Lung (tissue), 12 donors: ENCODE data around the gene ARHGAP10. TPM values are rescaled to one million over a fixed set of nuclear protein-coding genes. Genes with fewer than 3 reads are reported as not detected.

Experiments
- ATAC-seq: fragments of 200-7000 bp; cut with Tn5 transposase; one replicate; pipeline ENCODE4 v1.9.1; 2020; ENCODE audit warnings: moderate number of reproducible peaks; ENCODE audit not compliant: insufficient read depth, low FRiP score
- DNase-seq, 3 donors: peaks; one replicate each; pipeline ENCODE4 v3.0.0-alpha.2; 2013 to 2017
- H3K27ac ChIP-seq, 2 donors: one replicate each; pipeline ENCODE4 v1.5.1; 2013; ENCODE audit warnings: mild to moderate bottlenecking in 2 of 2, moderate library complexity in 2 of 2, control low read depth in 1 of 2, inconsistent platforms in 1 of 2, low read depth in 1 of 2, low read length in 1 of 2
- H3K27me3 ChIP-seq, 3 donors: one replicate each; pipeline ENCODE4 v1.5.1; 2013; ENCODE audit warnings: low read length in 2 of 3; ENCODE audit not compliant: control insufficient read depth in 3 of 3, insufficient read depth in 3 of 3
- H3K36me3 ChIP-seq, 4 donors: one replicate each; pipeline ENCODE4 v1.5.1; 2013; ENCODE audit warnings: low read length in 4 of 4, mild to moderate bottlenecking in 1 of 4, moderate library complexity in 1 of 4; ENCODE audit not compliant: control insufficient read depth in 4 of 4, insufficient read depth in 4 of 4
- H3K4me1 ChIP-seq, 5 donors: one replicate each; pipeline ENCODE4 v1.5.1; 2013; ENCODE audit warnings: low read length in 5 of 5, mild to moderate bottlenecking in 2 of 5, moderate library complexity in 1 of 5; ENCODE audit not compliant: control insufficient read depth in 5 of 5, insufficient read depth in 5 of 5
- H3K4me3 ChIP-seq: one replicate; pipeline ENCODE4 v1.5.1; 2013; ENCODE audit warnings: mild to moderate bottlenecking, control low read depth, moderate library complexity
- H3K9ac ChIP-seq, 2 donors: one replicate each; pipeline ENCODE4 v1.5.1; 2013; ENCODE audit warnings: low read length in 2 of 2, control low read depth in 1 of 2; ENCODE audit not compliant: insufficient read depth in 1 of 2
- H3K9me3 ChIP-seq, 4 donors: one replicate each; pipeline ENCODE4 v1.5.1; 2013; ENCODE audit warnings: low read length in 3 of 4, mild to moderate bottlenecking in 1 of 4, moderate library complexity in 1 of 4; ENCODE audit not compliant: control insufficient read depth in 4 of 4, insufficient read depth in 3 of 4
- WGBS, 2 donors: extraction: QIAGEN DNeasy Blood & Tissue Kit; methylation state at CpG; one replicate each; pipeline ENCODE4 v1.1.7; 2013; 5-methylcytosine and 5-hydroxymethylcytosine counted together
- polyA plus RNA-seq, 2 donors: library from polyadenylated mRNA; stranded (reverse); fragments of 200-250 nt; gene quantifications; one replicate each; pipeline ENCODE4 v1.2.1, GENCODE V29; 2013
- total RNA-seq, 2 donors: library from RNA; depleted of rRNA in 1 of 2; stranded (reverse); fragments of >200 nt in 1 of 2; gene quantifications; one replicate each; pipeline ENCODE4 v1.2.1, GENCODE V29; 2014 to 2021
- TF ChIP-seq, protein P1 (sequence below): IDR thresholded peaks from 2 replicates; pipeline ENCODE4 v1.5.1; 2012; ENCODE audit warnings: mild to moderate bottlenecking; ENCODE audit errors: control extremely low read depth, extremely low read depth
- donor health status: control.
- donor health status: control.
- donor health status: Bipolar disorder and iron deficiency.
- donor health status: healthy.
- donor health status: DM: yes; HTN: yes; CAD: no.

ARHGAP10 gene
- total and polyA plus RNA-seq, 4 donors: 9.1 to 25.0 (median 17.5) TPM

DNA sequence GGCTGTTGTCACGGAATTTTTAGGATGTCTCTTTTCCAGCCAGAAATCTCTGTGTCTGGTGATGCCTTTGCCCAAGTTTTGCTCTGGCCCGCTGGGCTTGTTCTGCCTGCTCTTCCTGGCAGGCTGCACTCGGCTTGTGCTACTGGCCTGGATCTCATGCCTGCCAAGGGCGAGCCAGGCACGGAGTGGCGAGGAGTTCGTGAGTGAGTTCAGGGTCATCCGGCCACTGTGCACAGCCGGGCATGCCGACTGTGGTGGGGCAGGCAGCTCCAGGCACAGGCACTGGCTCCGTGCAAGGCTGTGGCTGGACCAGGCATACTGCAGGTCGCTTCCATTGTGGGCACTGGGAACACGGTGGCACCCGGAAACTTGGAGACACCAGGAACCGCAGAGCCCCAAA is 129.1 kb downstream of the ARHGAP10 start:
- 95 to 96% methylated on average over 15 of the region's 15 CpGs for WGBS, 2 donors
- TF ChIP-seq, protein P1, sequence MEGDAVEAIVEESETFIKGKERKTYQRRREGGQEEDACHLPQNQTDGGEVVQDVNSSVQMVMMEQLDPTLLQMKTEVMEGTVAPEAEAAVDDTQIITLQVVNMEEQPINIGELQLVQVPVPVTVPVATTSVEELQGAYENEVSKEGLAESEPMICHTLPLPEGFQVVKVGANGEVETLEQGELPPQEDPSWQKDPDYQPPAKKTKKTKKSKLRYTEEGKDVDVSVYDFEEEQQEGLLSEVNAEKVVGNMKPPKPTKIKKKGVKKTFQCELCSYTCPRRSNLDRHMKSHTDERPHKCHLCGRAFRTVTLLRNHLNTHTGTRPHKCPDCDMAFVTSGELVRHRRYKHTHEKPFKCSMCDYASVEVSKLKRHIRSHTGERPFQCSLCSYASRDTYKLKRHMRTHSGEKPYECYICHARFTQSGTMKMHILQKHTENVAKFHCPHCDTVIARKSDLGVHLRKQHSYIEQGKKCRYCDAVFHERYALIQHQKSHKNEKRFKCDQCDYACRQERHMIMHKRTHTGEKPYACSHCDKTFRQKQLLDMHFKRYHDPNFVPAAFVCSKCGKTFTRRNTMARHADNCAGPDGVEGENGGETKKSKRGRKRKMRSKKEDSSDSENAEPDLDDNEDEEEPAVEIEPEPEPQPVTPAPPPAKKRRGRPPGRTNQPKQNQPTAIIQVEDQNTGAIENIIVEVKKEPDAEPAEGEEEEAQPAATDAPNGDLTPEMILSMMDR: no peak
- Histone ChIP-seq H3K27me3 (no peaks in the 10 kb centered on the region), H3K4me3 (no peak overlapping the region), H3K9ac (no peak overlapping the region), H3K9me3 (peaks cover 0 to 2% (median 0%) of the 10 kb centered on the region in 4 donors), H3K4me1 (peaks cover 0 to 8% (median 0%) of the 10 kb centered on the region in 5 donors), H3K27ac (no peak overlapping the region), H3K36me3 (peaks cover 0 to 7% (median 5%) of the 10 kb centered on the region in 4 donors)
- no peak for DNase-seq
- ATAC-seq: no peak

DNA sequence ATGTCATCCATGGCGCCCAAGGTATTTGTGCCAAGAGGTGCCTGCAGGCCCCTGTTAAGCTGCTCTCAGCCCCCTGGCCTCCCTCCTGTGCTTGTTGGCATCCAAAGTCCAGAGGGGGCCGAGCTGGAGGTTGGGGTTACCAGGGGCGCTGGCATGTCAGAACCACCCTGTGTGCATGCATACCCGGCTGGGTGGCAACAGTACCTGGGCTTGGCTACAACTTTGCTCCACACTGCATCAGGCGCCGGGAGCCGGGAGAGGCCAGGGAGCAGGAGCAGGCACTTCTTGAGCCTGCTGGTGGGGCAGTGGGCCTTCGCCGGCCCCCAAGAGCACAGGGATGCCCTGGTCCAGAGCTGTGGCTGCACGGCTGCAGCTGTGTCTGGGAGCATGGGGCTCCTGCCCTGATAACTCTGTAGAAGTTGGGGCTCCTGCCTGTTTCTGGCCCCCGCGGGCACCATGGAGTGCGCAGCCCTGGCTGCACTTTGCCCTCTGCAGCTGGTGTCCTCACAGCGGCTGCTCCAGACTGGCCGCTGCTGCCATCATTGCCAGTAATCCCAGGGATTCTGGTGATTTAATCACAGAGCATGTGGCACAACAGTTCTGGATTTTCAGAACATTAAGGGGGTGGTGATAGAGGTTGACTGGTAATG is 130.3 kb downstream of the ARHGAP10 start:
- H3K27ac ChIP-seq: no peak overlapping the region
- no peak overlapping the region for H3K9ac ChIP-seq
- peaks cover under 1 to 7% (median 5%) of the 10 kb centered on the region in 4 donors for H3K36me3 ChIP-seq
- peaks cover 0 to 8% (median 0%) of the 10 kb centered on the region in 5 donors for H3K4me1 ChIP-seq
- peaks cover 0 to 2% (median 0%) of the 10 kb centered on the region in 4 donors for H3K9me3 ChIP-seq
- DNase-seq (no peak), ATAC-seq (no peak)
- H3K4me3 ChIP-seq: no peak overlapping the region
- no peaks in the 10 kb centered on the region for H3K27me3 ChIP-seq
- 96% methylated on average over 15 of the region's 15 CpGs for WGBS, 2 donors
- TF ChIP-seq, protein P1: no peak

DNA sequence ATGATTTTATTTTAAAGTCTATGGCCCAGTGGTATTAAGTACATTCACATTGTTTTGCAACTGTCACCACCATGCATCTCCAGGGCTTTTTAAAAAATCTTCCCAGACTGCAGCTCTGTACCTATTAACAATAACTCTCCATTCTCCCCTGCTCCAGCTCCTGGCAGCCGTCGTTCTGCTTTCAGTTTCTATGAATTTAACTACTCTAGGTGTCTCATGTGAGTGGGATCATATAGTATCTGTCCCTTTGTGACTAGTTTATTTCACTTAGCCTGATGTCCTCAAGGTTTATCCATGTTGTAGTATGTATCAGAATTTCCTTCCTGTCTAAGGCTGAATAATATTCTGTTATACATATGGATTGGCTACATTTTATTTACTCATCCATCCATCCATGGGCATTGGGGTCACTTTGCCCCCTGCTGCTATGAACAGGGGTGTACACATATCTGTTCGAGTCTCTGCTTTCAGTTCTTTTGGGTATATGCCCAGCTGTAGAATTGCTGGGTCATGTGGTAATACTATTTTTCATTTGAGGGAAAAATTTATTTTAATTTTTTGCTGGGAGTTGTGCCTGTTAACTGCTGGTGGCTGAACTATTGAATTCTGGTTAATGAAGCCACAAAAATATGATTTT is 131.3 kb downstream of the ARHGAP10 start:
- Histone ChIP-seq H3K27ac (no peak overlapping the region), H3K4me1 (peaks cover 0 to 4% (median 0%) of the 10 kb centered on the region in 5 donors)

More for the DNA sequence above, 131.3 kb downstream of the ARHGAP10 start:
- WGBS, 2 donors: 56 to 77% methylated on average over 3 of the region's 3 CpGs
- TF ChIP-seq, protein P1: no peak
- DNase-seq: no peak
- Histone ChIP-seq H3K27me3 (no peaks in the 10 kb centered on the region), H3K36me3 (peaks cover 2 to 7% (median 5%) of the 10 kb centered on the region in 4 donors), H3K9me3 (peaks cover 0 to 2% (median 0%) of the 10 kb centered on the region in 4 donors), H3K4me3 (no peak overlapping the region), H3K9ac (no peak overlapping the region)
- no peak for ATAC-seq
